HG03565 (cell line): ENCODE measurements around the gene SSR1.

Source experiments
- ATAC-seq: cut with Tn5 transposase; IDR thresholded peaks from one replicate; pipeline ENCODE4 v1.9.1; 2021; ENCODE audit warnings: mild to moderate bottlenecking, moderate library complexity; ENCODE audit not compliant: unreplicated experiment

Gene SSR1

GRCh38 chr6:7260291-7261031 is 52.5 kb downstream of the SSR1 start:
- no peak for ATAC-seq

GRCh38 chr6:7258231-7258763 is 54.7 kb downstream of the SSR1 start:
- no peak for ATAC-seq

DNA sequence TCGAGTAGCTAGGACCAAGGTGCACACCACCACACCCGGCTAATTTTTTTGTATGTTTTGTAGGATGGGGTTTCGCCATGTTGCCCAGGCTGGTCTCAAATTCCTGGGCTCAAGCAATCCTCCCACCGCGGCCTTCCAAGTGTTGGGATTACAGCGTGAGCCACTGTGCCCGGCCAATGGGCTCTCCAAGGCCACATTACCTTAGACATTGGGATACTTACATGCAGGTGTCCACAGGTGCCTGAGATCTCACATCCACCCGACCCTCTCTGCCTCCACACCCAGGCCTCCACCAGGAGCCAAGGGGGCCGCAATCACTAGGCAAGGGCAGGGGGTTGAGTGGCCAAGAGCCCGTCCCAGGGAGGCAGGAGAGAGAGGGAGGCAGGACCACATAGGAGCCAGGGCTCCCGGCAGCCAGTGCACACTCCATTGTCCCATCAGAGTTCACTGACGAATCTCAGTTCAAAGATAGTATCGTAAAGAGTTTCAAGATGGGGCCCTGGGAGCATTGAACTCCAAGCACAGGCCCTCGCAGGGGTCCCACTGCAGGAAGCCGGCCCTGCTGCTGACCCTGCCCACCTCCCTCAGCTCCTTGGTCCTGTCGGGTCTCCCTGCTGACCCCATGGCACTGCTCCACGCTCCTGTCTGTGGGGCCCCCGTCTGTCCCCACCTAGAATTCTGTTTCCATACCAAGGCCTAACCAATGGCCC is 55.3 kb downstream of the SSR1 start:
- no peak for ATAC-seq

GRCh38 chr6:7256785-7257184 is 56.2 kb downstream of the SSR1 start:
- no peak for ATAC-seq

GRCh38 chr6:7255918-7256317 is 57.1 kb downstream of the SSR1 start:
- no peak for ATAC-seq

DNA sequence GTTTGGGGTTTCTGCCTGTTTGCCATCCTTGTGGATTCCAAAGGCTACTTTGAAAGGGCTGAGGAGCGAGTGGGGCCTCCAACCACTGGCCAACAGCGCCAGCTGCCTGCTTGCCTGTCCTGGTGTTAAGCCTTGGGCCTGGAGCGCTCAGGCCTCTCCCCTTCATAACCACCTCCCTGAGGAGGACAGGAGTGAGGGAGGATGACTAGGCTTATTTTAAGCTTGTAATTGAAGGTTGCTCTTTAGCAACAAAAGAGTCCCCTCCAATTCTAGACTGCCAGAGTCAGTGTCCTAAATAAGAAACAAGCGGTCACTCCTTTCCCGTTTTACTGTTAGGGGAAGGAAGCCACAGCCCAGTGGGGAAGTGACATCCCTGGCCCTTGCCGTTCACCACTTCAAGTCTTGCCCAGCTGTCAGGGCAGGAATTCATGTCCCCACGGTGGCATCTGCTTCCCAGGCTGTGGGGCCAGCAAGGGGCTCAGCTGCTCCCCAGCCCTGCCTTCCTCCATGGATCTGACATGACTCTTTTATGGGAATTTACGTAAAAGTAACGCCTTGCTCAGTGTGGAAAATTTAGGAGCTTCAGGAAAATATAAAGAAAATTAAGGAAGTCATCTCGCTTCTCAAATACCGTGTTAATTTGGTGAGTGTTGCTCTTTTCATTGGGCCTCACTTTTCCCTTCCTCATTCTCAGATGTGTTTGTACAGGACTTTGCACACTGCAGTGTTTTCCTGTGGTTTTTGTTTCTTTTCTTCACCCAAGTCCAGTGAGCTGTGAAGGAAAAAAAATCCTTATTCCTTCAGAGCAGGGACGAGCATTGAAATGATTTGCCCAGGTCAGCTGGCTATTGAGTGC is 57.8 kb downstream of the SSR1 start:
- no peak for ATAC-seq

DNA sequence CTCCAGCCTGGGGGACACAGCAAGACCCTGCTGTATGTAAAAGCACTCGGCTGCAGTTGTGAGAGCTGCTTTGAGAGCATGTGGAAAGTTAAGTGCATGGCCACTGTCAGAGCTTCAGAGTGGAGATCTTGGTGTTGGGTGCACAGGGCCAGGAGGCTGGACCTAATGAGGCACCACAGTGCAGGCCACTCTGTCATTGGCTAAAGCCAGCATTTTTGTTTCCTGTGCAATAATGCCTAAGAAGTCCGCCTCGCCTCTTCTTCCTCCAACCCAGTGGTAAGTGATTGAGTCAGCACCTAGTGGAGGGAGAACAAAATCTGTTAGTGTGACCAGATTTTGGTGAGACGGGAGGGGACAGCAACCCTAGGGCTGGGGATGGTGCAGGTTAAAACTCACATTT is 60.6 kb downstream of the SSR1 start:
- ATAC-seq, result no peak

- ATAC-seq, result no peak
Measured at GRCh38 chr6:7251646-7252260, 61.2 kb downstream of the SSR1 start.

GRCh38 chr6:7250812-7251211 is 62.2 kb downstream of the SSR1 start:
- no peak for ATAC-seq

- ATAC-seq, result no peak
Measured at GRCh38 chr6:7249946-7250643, 62.9 kb downstream of the SSR1 start.

DNA sequence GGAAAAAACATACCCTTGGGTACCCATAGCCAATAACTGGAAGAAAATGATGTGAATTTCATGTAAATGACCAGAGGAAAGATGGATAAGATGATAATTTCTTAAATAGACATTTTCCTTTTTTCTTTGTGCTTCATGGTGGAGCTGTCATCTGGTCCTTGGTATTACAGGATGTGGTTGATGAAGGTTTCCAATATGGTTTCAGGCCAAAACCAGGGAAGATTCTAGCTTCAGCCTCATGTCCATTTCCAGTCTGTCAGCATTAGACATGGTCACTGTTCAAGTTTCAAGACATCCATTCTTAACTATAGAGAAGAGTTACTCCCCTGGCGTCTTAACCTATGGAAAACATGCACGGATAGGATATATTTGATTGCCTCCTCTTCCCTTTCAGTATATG is 63.6 kb downstream of the SSR1 start:
- ATAC-seq, result no peak

GRCh38 chr6:7247828-7248227 is 65.2 kb downstream of the SSR1 start:
- no peak for ATAC-seq

DNA sequence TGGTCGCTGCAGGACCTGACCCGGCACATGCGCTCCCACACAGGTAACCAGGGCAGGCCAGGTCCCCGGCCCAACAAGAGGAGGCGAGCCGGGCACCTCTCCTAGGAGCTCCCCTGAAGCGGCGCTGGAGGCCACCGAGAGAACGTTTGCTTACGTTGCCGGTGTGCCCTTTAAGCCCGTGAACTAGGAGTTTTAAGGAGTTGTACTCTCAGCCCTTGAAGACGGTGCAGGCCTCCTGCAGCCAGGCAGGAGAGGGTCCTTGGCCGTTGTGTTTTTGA is 65.9 kb downstream of the SSR1 start:
- ATAC-seq, result no peak

DNA sequence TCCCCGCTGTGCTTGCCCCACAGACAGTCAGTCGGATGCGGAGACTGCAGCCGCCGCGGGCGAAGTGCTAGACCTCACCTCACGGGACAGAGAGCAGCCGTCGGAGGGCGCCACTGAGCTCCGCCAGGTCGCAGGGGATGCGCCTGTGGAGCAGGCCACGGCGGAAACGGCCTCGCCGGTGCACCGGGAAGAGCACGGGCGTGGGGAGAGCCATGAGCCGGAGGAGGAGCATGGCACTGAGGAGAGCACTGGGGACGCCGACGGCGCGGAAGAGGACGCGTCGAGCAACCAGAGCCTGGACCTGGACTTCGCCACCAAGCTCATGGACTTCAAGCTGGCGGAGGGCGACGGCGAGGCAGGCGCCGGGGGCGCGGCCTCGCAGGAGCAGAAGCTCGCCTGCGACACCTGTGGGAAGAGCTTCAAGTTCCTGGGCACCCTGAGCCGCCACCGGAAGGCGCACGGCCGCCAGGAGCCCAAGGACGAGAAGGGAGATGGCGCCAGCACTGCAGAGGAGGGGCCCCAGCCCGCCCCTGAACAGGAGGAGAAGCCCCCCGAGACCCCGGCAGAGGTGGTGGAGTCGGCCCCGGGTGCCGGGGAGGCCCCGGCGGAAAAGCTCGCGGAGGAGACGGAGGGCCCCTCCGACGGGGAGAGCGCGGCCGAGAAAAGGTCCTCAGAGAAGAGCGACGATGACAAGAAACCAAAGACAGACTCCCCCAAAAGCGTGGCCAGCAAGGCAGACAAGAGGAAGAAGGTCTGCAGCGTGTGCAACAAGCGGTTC is 66.4 kb downstream of the SSR1 start:
- no peak for ATAC-seq

DNA sequence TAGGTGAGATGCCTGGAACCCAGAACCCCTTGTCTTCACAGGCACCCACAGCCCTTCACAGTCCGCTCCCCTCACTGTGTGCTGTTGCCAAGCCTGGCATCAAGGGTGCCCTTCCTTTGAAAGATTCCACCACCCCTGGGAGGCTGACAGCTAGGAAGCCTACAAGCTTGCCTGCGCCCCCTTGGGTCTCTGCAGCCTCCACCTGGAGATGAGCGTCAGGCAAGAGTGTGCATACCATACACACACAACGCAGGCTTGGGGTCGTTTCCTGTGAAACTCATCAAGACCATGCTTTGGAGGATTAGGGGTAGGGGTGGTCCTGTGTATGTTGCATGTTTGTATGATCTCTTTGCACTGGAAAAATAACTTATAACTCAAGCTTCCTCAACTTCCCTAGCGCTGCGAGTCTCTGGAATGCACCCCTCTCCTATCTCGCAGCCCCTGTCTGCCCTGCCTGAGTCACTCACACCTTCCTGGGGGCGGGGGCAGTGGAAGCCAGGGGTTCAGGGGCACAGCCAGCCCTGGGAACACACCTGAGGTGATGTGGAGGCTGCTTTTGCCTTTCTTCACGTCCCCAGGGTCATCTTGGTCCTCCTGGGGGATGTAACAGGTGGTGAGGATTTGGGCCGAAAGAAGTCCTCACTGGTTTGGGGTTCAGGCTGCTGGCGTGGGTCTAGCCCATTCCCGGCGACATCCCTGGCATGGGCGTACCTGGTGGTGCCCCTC is 67.2 kb downstream of the SSR1 start:
- ATAC-seq, result no peak

DNA sequence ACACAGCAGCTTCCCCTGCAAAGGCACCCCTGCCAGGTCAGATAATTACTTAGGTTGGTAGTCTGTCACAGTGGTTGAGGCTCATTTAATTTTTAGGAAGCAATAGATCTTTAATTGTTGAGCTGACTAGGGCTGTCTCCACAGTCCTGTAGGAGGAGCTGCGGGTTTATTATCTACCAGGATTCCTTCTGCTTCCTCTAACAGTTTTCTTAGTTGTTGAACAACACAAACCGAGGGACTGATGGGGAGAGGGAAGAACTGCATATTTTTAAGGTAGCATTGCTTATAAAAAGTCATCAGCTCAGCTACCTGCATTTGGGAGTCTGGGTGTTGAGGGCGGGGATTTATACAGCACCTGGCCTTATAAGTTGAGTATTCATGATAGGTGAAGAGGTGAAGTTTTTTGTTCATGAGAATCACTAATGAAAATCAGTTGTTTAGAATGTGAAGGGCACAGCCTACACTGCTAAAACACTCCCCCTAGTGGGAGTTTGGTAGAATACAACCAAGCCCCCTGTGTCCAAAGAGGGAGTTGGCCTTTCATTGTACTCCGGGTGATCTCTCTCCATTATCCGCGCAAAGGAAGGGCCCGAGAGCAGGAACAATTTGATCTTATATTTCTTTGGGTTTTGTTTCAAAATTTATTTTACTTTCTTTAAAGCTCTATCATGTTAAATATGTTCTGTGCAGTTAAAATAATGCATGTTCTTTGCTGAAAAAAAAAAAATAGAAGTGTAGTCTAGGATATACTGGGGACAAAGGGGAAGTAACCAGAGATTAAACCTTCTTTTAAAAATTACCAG is 69.6 kb downstream of the SSR1 start:
- ATAC-seq, result no peak

DNA sequence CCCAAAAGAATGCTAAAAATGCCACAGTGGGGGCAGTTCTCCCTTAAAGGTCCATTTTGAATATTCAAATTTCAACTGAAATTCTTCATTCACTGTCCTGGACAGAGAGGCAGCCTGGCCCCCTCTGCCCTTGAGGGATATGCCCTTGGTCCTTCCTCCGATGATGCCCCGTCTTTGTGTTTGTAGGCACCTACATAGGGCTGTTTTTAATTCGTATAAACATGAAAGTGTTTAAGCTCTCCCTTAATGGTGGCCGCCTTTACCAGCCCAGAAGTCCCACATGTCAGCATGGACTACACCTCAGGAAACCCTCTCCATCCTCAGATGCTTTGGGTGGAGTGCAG is 70.2 kb downstream of the SSR1 start:
- ATAC-seq, result no peak
